A375 (cell line): ENCODE measurements around the gene SPDYE8. TPM values are rescaled to one million over a fixed set of nuclear protein-coding genes. Genes with fewer than 3 reads are reported as not detected.

Experiments used
- small RNA-seq: library from RNA; depleted of rRNA; stranded (forward); fragments of <200 nt; gene quantifications from one replicate; pipeline ENCODE3, GENCODE V24; 2014
- total RNA-seq: library from RNA; depleted of rRNA; stranded (reverse); fragments of >200 nt; shearing (Covaris generic); gene quantifications from 2 replicates; pipeline ENCODE4 v1.2.3, GENCODE V29; 2014; rRNA removed

SPDYE8 gene, protein sequence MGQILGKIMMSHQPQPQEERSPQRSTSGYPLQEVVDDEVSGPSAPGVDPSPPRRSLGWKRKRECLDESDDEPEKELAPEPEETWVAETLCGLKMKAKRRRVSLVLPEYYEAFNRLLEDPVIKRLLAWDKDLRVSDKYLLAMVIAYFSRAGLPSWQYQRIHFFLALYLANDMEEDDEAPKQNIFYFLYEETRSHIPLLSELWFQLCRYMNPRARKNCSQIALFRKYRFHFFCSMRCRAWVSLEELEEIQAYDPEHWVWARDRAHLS
- not detected in 2 replicates for total RNA-seq

DNA sequence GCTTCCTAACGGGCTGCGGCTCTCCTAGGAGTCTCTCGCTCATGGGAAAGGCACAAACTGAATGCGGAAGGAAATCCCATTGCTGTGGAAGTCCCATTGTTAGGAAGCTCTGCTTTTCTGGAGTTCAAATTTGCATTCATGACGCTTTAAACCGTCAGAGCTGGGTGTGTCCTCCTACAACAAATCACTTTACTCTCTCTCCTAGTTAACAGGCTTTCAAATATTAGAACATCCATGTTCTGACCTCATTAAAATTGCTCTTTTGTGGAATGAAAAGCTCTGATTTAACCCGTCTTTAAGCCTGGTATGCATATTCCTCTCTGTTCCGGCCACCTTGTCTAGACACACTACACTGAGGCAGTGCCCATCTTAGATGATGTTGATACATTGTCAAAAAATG is at the start of gene SPDYE8:
Gene SPDYE8 (minus strand): TSS at position 101 of the 400 bp plus-strand sequence. CDS start 1,800 bp downstream, outside the sequence.

DNA sequence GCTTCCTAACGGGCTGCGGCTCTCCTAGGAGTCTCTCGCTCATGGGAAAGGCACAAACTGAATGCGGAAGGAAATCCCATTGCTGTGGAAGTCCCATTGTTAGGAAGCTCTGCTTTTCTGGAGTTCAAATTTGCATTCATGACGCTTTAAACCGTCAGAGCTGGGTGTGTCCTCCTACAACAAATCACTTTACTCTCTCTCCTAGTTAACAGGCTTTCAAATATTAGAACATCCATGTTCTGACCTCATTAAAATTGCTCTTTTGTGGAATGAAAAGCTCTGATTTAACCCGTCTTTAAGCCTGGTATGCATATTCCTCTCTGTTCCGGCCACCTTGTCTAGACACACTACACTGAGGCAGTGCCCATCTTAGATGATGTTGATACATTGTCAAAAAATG is 28.2 kb upstream of the SPDYE8 start, which contains the start of gene SPDYE11:
Gene SPDYE11 (minus strand): TSS at position 101 of the 400 bp plus-strand sequence. CDS start 1,800 bp downstream, outside the sequence.

Small RNAs within 50 kb of the gene (small RNA-seq; reads per million reads assigned to genes)
- not detected for gene RF00019

Other genes with a start within 250 kb of the SPDYE8 start
- gene TYW1B, start 201.6 kb downstream of the SPDYE8 start, total RNA-seq, result 5.8 and 6.1 TPM in 2 replicates
- 14.3 and 15.0 TPM in 2 replicates for gene POM121, start 104.7 kb downstream of the SPDYE8 start, total RNA-seq
- 0.15 TPM in 1 of 2 replicates, not detected in the other for gene TRIM74, start 60.3 kb downstream of the SPDYE8 start, total RNA-seq
- not detected in 2 replicates for gene SPDYE11, start 28.1 kb upstream of the SPDYE8 start, total RNA-seq
- not detected in 2 replicates for gene SPDYE9, start 56.3 kb upstream of the SPDYE8 start, total RNA-seq